Heart left ventricle (tissue), 13 donors: ENCODE data around the gene SYDE2.

ENCODE experiments used
- CTCF ChIP-seq, 12 donors: fragments of 200-600 bp; sonication (generic) in 4 of 12; IDR thresholded peaks; one replicate each; pipeline versions ENCODE4 v1.5.0 to v1.8.0; 2018 to 2022; ENCODE audit warnings: antibody characterized with exemption in 12 of 12, mild to moderate bottlenecking in 5 of 12
- POLR2A ChIP-seq, 2 donors: fragments of 450-650 bp; IDR thresholded peaks; one replicate each; pipeline ENCODE4 v1.6.1; 2017; ENCODE audit warnings: antibody characterized with exemption in 2 of 2, mild to moderate bottlenecking in 2 of 2, moderate library complexity in 2 of 2
- donor health status: ischemic (EF 13 %, LVEDD 7.1; RV severe dilation, severe dysfunction).
- donor health status: DM: no; HTN: yes; CAD: no.
- donor health status: DM: no; HTN: no; CAD: no.
- donor health status: ischemic (EF 25% LVEDD 6.9; RV normal size, moderate dysfunction).
- donor health status: ischemic (EF 25% LVEDD 5.7; RV mildly dilated, moderate dysfunction).
- donor health status: ischemic (EF 35%, LVEDD 5.7; RV mildly dilated, moderate dysfunction).
- donor health status: nonischemic (EF 11% LVEDD 7.7; RV severe dilation, severe dysfunction).
- donor health status: DM: yes; HTN: yes; CAD: no.
- donor health status: PGD.
- donor health status: ischemic (EF 29% LVEDD 5.4; RV normal size, mild dysfunction).
- donor health status: nonischemic (EF 23%, LVEDD 6.1; RV moderate dilation, normal function).

GRCh38 chr1:85245456-85245855 is 44.6 kb upstream of the SYDE2 start:
- TF ChIP-seq POLR2A (IDR thresholded peaks at IDR 0.05): no peak
- TF ChIP-seq CTCF (IDR thresholded peaks at IDR 0.05): no peak
